Measurements from ENCODE around the gene ASIC1. TPM values are rescaled to one million over a fixed set of nuclear protein-coding genes. Genes with fewer than 3 reads are reported as not detected.

ASIC1 gene
- total RNA-seq, 2 experiments from 2014 or later, result 0.59 TPM; not detected in 1

DNA sequence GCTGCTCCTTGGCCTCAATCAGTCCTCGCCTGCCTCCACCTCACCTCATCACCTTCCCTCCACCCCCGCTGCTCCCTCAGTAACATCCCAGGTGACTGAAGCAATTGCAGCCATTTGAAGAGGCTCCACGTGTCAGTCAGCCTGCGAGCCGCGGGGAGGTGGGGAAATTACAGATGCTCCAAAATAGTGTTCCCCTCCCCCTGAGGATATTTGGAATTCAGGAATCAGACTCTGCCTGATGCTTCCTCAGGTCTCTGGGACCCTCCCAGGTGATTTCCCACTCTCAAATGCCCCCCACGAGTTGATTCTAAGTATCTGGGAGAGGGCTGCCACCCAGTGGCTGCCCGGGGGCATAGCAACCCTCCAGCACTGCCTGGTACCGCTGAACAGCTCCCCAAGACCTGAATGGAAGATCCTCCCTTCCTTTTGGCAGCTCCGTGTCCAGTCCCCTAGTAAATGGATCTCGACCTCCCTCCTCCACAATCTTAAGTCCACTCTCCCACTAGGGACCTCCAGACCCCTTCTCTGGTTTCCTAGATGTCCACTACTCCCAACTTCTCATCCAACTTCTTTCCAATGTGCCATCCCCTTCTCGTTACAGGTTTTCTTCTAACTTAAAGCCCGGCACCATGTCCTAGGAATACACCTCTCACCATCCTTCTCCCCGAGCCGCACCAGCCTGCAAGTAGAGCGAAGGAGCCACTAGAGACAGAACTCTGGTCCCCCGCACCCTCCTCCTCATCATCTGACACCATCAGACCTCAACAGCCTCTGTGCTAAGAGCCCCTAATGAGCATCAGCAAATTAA is 1.4 kb upstream of the ASIC1 start:
- Histone ChIP-seq H3K27ac (ENCODE audit: low read depth, low read length, poor library complexity, severe bottlenecking) (no peak overlapping the region), H3K4me2 (ENCODE audit: low read length) (peak overlapping the region; percentile 56), H3K9me2 (ENCODE audit: insufficient read depth, low read length) (no peaks in the 10 kb centered on the region), H3K4me3 (ENCODE audit: low read depth, low read length, poor library complexity, severe bottlenecking) (peak overlapping the region; percentile 22), H3K79me2 (ENCODE audit: insufficient read depth, low read depth, low read length) (no peaks in the 10 kb centered on the region), H4K20me1 (ENCODE audit: insufficient read depth, low read length) (no peaks in the 10 kb centered on the region), H3K9me3 (ENCODE audit: low read length) (no peaks in the 10 kb centered on the region), H3K36me3 (ENCODE audit: insufficient read depth, low read length) (no peaks in the 10 kb centered on the region), H3K4me1 (ENCODE audit: insufficient read depth, low read length, poor library complexity, severe bottlenecking) (peaks cover 17% of the 10 kb centered on the region), H2AFZ (ENCODE audit: low read length) (peak overlapping the region; percentile 44; the same call in 1 of the 2 replicates)
- ChIA-PET CTCF (ENCODE audit: unreplicated experiment) (interaction anchor here (1.2 to 2.4 kb wide), 3 partner anchors 14 to 90 kb away, joined by 5 to 13 read pairs (median 12); no protein-coding TSS in a partner anchor), POLR2A (no interaction called here)
- intact Hi-C loops (cut with micrococcal nuclease; ENCODE audit: unreplicated experiment), result loop anchor here (1.0 to 10.0 kb wide), 5 partner anchors 14 to 279 kb away; no protein-coding TSS in a partner anchor
- TF ChIP-seq, protein P1, sequence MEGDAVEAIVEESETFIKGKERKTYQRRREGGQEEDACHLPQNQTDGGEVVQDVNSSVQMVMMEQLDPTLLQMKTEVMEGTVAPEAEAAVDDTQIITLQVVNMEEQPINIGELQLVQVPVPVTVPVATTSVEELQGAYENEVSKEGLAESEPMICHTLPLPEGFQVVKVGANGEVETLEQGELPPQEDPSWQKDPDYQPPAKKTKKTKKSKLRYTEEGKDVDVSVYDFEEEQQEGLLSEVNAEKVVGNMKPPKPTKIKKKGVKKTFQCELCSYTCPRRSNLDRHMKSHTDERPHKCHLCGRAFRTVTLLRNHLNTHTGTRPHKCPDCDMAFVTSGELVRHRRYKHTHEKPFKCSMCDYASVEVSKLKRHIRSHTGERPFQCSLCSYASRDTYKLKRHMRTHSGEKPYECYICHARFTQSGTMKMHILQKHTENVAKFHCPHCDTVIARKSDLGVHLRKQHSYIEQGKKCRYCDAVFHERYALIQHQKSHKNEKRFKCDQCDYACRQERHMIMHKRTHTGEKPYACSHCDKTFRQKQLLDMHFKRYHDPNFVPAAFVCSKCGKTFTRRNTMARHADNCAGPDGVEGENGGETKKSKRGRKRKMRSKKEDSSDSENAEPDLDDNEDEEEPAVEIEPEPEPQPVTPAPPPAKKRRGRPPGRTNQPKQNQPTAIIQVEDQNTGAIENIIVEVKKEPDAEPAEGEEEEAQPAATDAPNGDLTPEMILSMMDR (conservative IDR thresholded peaks at IDR 0.05; ENCODE audit: low read length), result peak; percentile 100
- no peak for TF ChIP-seq EZH2phosphoT487 (IDR thresholded peaks at IDR 0.05; ENCODE audit: borderline replicate concordance, low read depth, low read length)
- DNase-seq (ENCODE audit: low spot score), result peak; percentile 71
- BruUV-seq (replicated peaks), result no TSS peak

DNA sequence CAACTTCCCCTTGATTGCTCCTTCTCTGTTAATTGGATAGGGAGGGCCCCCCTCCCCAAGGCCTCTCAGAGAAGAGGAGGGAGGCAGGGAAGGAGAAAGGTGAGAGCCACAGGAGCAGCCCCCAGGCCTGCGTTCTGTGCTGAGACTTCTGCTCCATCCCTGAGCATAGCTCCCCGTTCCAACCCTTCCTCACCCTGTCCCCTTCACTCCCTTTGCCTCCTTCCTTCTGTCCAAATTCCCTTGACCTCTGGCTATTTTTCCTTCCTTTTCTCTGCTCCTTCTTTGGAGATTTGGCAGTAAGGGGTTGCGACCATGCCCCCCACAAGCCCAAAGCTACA is 788 bp upstream of the ASIC1 start:
- Histone ChIP-seq H3K36me3 (ENCODE audit: insufficient read depth, low read length) (no peaks in the 10 kb centered on the region), H3K79me2 (ENCODE audit: insufficient read depth, low read depth, low read length) (no peaks in the 10 kb centered on the region), H3K27ac (ENCODE audit: low read depth, low read length, poor library complexity, severe bottlenecking) (no peak overlapping the region), H2AFZ (ENCODE audit: low read length) (no peak overlapping the region), H3K4me3 (ENCODE audit: low read depth, low read length, poor library complexity, severe bottlenecking) (peak overlapping the region; percentile 67), H4K20me1 (ENCODE audit: insufficient read depth, low read length) (no peaks in the 10 kb centered on the region), H3K9me2 (ENCODE audit: insufficient read depth, low read length) (no peaks in the 10 kb centered on the region), H3K4me1 (ENCODE audit: insufficient read depth, low read length, poor library complexity, severe bottlenecking) (peaks cover 17% of the 10 kb centered on the region), H3K4me2 (ENCODE audit: low read length) (peak overlapping the region; percentile 76), H3K9me3 (ENCODE audit: low read length) (no peaks in the 10 kb centered on the region)
- DNase-seq (ENCODE audit: low spot score), result no peak
- intact Hi-C loops (cut with micrococcal nuclease; ENCODE audit: unreplicated experiment), result loop anchor here (1.0 to 10.0 kb wide), 5 partner anchors 14 to 279 kb away; no protein-coding TSS in a partner anchor
- POLR2A ChIA-PET, result no interaction called here
- CTCF ChIA-PET (ENCODE audit: unreplicated experiment), result interaction anchor here (0.6 to 2.4 kb wide), 3 partner anchors 89 to 315 kb away, joined by 3 to 13 read pairs (median 12); no protein-coding TSS in a partner anchor
- no TSS peak for BruUV-seq (replicated peaks)
- TF ChIP-seq EZH2phosphoT487 (IDR thresholded peaks at IDR 0.05; ENCODE audit: borderline replicate concordance, low read depth, low read length), result no peak
- TF ChIP-seq, protein P1 (conservative IDR thresholded peaks at IDR 0.05; ENCODE audit: low read length), result no peak

Measured in OCI-LY7 (cell line).